Neural cell (in vitro differentiated cells): ENCODE data around the gene FRZB. TPM values are rescaled to one million over a fixed set of nuclear protein-coding genes. Genes with fewer than 3 reads are reported as not detected.

ENCODE experiments used
- H2AFZ ChIP-seq: fragments of 200-600, 300-800 bp; sonication (generic), shearing (Covaris generic); 2 replicates; pipeline ENCODE4 v1.6.0; 2014; ENCODE audit warnings: low read depth, mild to moderate bottlenecking, antibody characterized with exemption, low read length, moderate library complexity
- H3F3A ChIP-seq: fragments of 200-600 bp; shearing (Covaris generic); 2 replicates; pipeline ENCODE4 v1.6.1; 2016; ENCODE audit warnings: mild to moderate bottlenecking, moderate library complexity, mixed read lengths, antibody characterized with exemption, low read length; ENCODE audit not compliant: insufficient read depth, poor library complexity, severe bottlenecking
- H3K27ac ChIP-seq: fragments of 200-600, 300-800 bp; sonication (generic), shearing (Covaris generic); 2 replicates; pipeline ENCODE4 v1.5.1; 2014; ENCODE audit warnings: mild to moderate bottlenecking, low read length, moderate library complexity
- H3K27me3 ChIP-seq: fragments of 300-800, 200-600 bp; sonication (generic), shearing (Covaris generic); 2 replicates; pipeline ENCODE4 v1.6.0; 2014; ENCODE audit warnings: mild to moderate bottlenecking, low read depth, low read length, moderate library complexity; ENCODE audit not compliant: insufficient read depth
- H3K36me3 ChIP-seq: fragments of 300-800, 200-600 bp; sonication (generic), shearing (Covaris generic); 2 replicates; pipeline ENCODE4 v1.5.1; 2014; ENCODE audit warnings: mild to moderate bottlenecking, antibody characterized with exemption, low read length, moderate library complexity; ENCODE audit not compliant: insufficient read depth
- H3K4me2 ChIP-seq: fragments of 300-800, 200-600 bp; sonication (generic), shearing (Covaris generic); 2 replicates; pipeline ENCODE4 v1.6.0; 2014; ENCODE audit warnings: mild to moderate bottlenecking, low read length
- H3K4me3 ChIP-seq: fragments of 300-800, 200-600 bp; sonication (generic), shearing (Covaris generic); 2 replicates; pipeline ENCODE4 v1.5.1; 2014; ENCODE audit warnings: mild to moderate bottlenecking, low read length, moderate library complexity
- H3K79me2 ChIP-seq: fragments of 200-600 bp; shearing (Covaris generic); replicated peaks from 2 replicates; pipeline ENCODE4 v1.6.0; 2014; ENCODE audit warnings: mild to moderate bottlenecking, low read length, moderate library complexity; ENCODE audit not compliant: insufficient read depth
- H3K9ac ChIP-seq: fragments of 300-800, 200-600 bp; sonication (generic), shearing (Covaris generic); 2 replicates; pipeline ENCODE4 v1.6.1; 2016; ENCODE audit warnings: mild to moderate bottlenecking, low read length, mixed read lengths
- H3K9me2 ChIP-seq: fragments of 200-600 bp; shearing (Covaris generic); 2 replicates; pipeline ENCODE4 v1.6.1; 2016; ENCODE audit warnings: mild to moderate bottlenecking, low read length, mixed read lengths; ENCODE audit not compliant: insufficient read depth
- H3K9me3 ChIP-seq: fragments of 200-600, 300-800 bp; sonication (generic), shearing (Covaris generic); 2 replicates; pipeline ENCODE4 v1.6.1; 2016; ENCODE audit warnings: mild to moderate bottlenecking, mixed run types, low read length, moderate library complexity, mixed read lengths
- H4K20me1 ChIP-seq: fragments of 200-600 bp; shearing (Covaris generic); 2 replicates; pipeline ENCODE4 v1.6.1; 2016; ENCODE audit warnings: mild to moderate bottlenecking, mixed run types; ENCODE audit not compliant: insufficient read depth
- EP300 ChIP-seq: fragments of 450-650 bp; conservative IDR thresholded peaks from 2 replicates; pipeline ENCODE4 v1.6.1; 2014; ENCODE audit warnings: antibody characterized with exemption, mild to moderate bottlenecking, moderate library complexity; ENCODE audit not compliant: poor library complexity, severe bottlenecking
- EZH2 ChIP-seq: fragments of 200-600, 300-800 bp; shearing (Covaris generic), sonication (generic); IDR thresholded peaks from 2 replicates; pipeline ENCODE4 v1.6.1; 2014; ENCODE audit warnings: antibody characterized with exemption, low read length, borderline replicate concordance, mild to moderate bottlenecking; ENCODE audit not compliant: insufficient read depth, poor library complexity, severe bottlenecking
- MXI1 ChIP-seq: fragments of 450-650 bp; conservative IDR thresholded peaks from 2 replicates; pipeline ENCODE4 v1.6.1; 2014; ENCODE audit warnings: antibody characterized with exemption, mild to moderate bottlenecking; ENCODE audit not compliant: poor library complexity, severe bottlenecking
- POLR2AphosphoS5 ChIP-seq: IDR thresholded peaks from 2 replicates; pipeline ENCODE4 v1.6.1; 2012
- RAD21 ChIP-seq: fragments of 450-650 bp; conservative IDR thresholded peaks from 2 replicates; pipeline ENCODE4 v1.6.1; 2014; ENCODE audit warnings: antibody characterized with exemption, mild to moderate bottlenecking, moderate library complexity
- SMC3 ChIP-seq: fragments of 450-650 bp; conservative IDR thresholded peaks from 2 replicates; pipeline ENCODE4 v1.6.1; 2014; ENCODE audit warnings: antibody characterized with exemption, mild to moderate bottlenecking, moderate library complexity; ENCODE audit not compliant: poor library complexity
- TAF1 ChIP-seq: IDR thresholded peaks from 2 replicates; pipeline ENCODE4 v1.6.1; 2012; ENCODE audit warnings: low read depth
- polyA plus RNA-seq: library from polyadenylated mRNA; depleted of rRNA; stranded (reverse); fragments of >200 nt; gene quantifications from 2 replicates; pipeline ENCODE4 v1.2.3, GENCODE V29; 2014
- TF ChIP-seq, protein P1 (sequence below): fragments of 450-650 bp; IDR thresholded peaks from 2 replicates; pipeline ENCODE4 v1.5.1; 2014; ENCODE audit warnings: antibody characterized with exemption, mild to moderate bottlenecking, moderate library complexity; ENCODE audit not compliant: poor library complexity, severe bottlenecking
- TF ChIP-seq, protein P2 (sequence below): IDR thresholded peaks from 2 replicates; pipeline ENCODE4 v1.6.1; 2012; ENCODE audit warnings: borderline replicate concordance

Gene FRZB
- polyA plus RNA-seq, 1 donor from 2014 or later = 3.5 TPM

DNA sequence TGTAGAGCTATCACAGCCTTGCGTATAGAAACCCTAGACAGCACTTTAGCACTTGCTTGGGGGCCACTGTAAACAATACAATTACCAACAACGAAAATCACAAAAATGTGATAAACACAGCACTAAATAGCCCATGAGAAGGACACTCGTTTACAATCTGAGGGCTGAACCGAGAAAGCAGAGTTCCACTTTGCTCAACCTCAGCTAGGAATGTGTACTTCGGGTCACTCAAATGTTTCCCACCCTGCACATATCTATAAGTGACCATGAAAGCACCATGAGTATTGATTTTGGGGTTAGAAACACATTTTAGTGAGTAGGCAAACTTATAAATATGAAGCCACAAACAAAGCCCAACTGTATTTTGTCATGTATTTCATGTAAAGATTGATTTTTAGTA lies 62.3 kb downstream of the FRZB start:
- Histone ChIP-seq H3K36me3 (no peaks in the 10 kb centered on the region), H3K4me2 (no peak overlapping the region), H4K20me1 (no peaks in the 10 kb centered on the region), H3K4me3 (no peak overlapping the region), H3K79me2 (no peaks in the 10 kb centered on the region), H3F3A (no peaks in the 10 kb centered on the region), H3K27me3 (no peaks in the 10 kb centered on the region), H3K27ac (no peak overlapping the region), H3K9me2 (no peaks in the 10 kb centered on the region), H3K9ac (no peak overlapping the region), H3K9me3 (no peaks in the 10 kb centered on the region), H2AFZ (no peak overlapping the region)
- TF ChIP-seq, protein P1, sequence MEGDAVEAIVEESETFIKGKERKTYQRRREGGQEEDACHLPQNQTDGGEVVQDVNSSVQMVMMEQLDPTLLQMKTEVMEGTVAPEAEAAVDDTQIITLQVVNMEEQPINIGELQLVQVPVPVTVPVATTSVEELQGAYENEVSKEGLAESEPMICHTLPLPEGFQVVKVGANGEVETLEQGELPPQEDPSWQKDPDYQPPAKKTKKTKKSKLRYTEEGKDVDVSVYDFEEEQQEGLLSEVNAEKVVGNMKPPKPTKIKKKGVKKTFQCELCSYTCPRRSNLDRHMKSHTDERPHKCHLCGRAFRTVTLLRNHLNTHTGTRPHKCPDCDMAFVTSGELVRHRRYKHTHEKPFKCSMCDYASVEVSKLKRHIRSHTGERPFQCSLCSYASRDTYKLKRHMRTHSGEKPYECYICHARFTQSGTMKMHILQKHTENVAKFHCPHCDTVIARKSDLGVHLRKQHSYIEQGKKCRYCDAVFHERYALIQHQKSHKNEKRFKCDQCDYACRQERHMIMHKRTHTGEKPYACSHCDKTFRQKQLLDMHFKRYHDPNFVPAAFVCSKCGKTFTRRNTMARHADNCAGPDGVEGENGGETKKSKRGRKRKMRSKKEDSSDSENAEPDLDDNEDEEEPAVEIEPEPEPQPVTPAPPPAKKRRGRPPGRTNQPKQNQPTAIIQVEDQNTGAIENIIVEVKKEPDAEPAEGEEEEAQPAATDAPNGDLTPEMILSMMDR = no peak
- no peak for TF ChIP-seq POLR2AphosphoS5
- TF ChIP-seq, protein P2, sequence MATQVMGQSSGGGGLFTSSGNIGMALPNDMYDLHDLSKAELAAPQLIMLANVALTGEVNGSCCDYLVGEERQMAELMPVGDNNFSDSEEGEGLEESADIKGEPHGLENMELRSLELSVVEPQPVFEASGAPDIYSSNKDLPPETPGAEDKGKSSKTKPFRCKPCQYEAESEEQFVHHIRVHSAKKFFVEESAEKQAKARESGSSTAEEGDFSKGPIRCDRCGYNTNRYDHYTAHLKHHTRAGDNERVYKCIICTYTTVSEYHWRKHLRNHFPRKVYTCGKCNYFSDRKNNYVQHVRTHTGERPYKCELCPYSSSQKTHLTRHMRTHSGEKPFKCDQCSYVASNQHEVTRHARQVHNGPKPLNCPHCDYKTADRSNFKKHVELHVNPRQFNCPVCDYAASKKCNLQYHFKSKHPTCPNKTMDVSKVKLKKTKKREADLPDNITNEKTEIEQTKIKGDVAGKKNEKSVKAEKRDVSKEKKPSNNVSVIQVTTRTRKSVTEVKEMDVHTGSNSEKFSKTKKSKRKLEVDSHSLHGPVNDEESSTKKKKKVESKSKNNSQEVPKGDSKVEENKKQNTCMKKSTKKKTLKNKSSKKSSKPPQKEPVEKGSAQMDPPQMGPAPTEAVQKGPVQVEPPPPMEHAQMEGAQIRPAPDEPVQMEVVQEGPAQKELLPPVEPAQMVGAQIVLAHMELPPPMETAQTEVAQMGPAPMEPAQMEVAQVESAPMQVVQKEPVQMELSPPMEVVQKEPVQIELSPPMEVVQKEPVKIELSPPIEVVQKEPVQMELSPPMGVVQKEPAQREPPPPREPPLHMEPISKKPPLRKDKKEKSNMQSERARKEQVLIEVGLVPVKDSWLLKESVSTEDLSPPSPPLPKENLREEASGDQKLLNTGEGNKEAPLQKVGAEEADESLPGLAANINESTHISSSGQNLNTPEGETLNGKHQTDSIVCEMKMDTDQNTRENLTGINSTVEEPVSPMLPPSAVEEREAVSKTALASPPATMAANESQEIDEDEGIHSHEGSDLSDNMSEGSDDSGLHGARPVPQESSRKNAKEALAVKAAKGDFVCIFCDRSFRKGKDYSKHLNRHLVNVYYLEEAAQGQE = no peak
- TF ChIP-seq TAF1 = no peak
- no peak for TF ChIP-seq MXI1
- TF ChIP-seq EZH2 = no peak
- no peak for TF ChIP-seq EP300
- TF ChIP-seq RAD21 = no peak
- TF ChIP-seq SMC3 = no peak

DNA sequence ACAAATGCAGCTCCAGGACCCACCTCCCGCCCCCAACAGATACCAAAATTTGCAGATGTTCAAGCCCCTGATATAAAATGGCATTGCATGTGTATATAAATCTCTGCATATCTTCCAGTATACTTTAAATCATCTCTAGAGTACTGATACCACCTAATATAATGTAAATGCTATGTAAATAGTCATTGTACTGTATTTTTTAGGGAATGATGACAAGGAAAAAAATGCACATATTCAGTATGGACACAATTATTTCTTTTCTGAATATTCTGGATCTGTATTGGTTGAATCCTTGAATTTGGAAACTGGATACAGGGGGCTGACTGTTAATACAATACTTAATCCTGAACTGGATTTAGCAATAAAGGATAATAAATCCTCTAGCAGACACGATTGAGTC lies 67.7 kb downstream of the FRZB start:
- no peak overlapping the region for H3K4me3 ChIP-seq
- H4K20me1 ChIP-seq = no peaks in the 10 kb centered on the region
- H3K27ac ChIP-seq = no peak overlapping the region
- no peak overlapping the region for H3K4me2 ChIP-seq
- TF ChIP-seq, protein P2 = no peak
- TF ChIP-seq EZH2 (no peak), POLR2AphosphoS5 (no peak)
- TF ChIP-seq, protein P1 = no peak
- H3K27me3 ChIP-seq = no peaks in the 10 kb centered on the region
- no peaks in the 10 kb centered on the region for H3K79me2 ChIP-seq
- no peaks in the 10 kb centered on the region for H3K9me2 ChIP-seq
- no peaks in the 10 kb centered on the region for H3K36me3 ChIP-seq
- H3K9me3 ChIP-seq = no peaks in the 10 kb centered on the region
- H3K9ac ChIP-seq = no peak overlapping the region
- no peaks in the 10 kb centered on the region for H3F3A ChIP-seq
- no peak overlapping the region for H2AFZ ChIP-seq
